GM19043 (cell line): ENCODE measurements around the gene LTBP1.

ENCODE experiments used
- ATAC-seq: cut with Tn5 transposase; IDR thresholded peaks from one replicate; pipeline ENCODE4 v1.9.1; 2021; ENCODE audit warnings: low read depth; ENCODE audit not compliant: unreplicated experiment

The LTBP1 gene

GRCh38 chr2:33321236-33321771 lies 374.6 kb downstream of the LTBP1 start:
- ATAC-seq: no peak

- no peak for ATAC-seq
These were observed 375.2 kb downstream of the LTBP1 start for GRCh38 chr2:33321876-33322483.

GRCh38 chr2:33322612-33323011 lies 375.9 kb downstream of the LTBP1 start:
- ATAC-seq: no peak

GRCh38 chr2:33323957-33324356 lies 377.2 kb downstream of the LTBP1 start:
- ATAC-seq: no peak

GRCh38 chr2:33326100-33326499 lies 379.3 kb downstream of the LTBP1 start:
- ATAC-seq: no peak

GRCh38 chr2:33333433-33333832 lies 386.7 kb downstream of the LTBP1 start:
- ATAC-seq: no peak

- ATAC-seq: no peak
These were observed 387.3 kb downstream of the LTBP1 start for GRCh38 chr2:33334083-33334482.

GRCh38 chr2:33335516-33335915 lies 388.8 kb downstream of the LTBP1 start:
- ATAC-seq: no peak

GRCh38 chr2:33336036-33336625 lies 389.4 kb downstream of the LTBP1 start:
- no peak for ATAC-seq

- no peak for ATAC-seq
These were observed 390.7 kb downstream of the LTBP1 start for GRCh38 chr2:33337385-33337960.

GRCh38 chr2:33337981-33338380 lies 391.2 kb downstream of the LTBP1 start:
- no peak for ATAC-seq

GRCh38 chr2:33339269-33339668 lies 392.5 kb downstream of the LTBP1 start:
- ATAC-seq: no peak

GRCh38 chr2:33340280-33340679 lies 393.5 kb downstream of the LTBP1 start:
- ATAC-seq: no peak

- ATAC-seq: no peak
These were observed 395.4 kb downstream of the LTBP1 start for GRCh38 chr2:33342171-33342570.

- no peak for ATAC-seq
These were observed 396.0 kb downstream of the LTBP1 start for GRCh38 chr2:33342705-33343104.

GRCh38 chr2:33343387-33343895 lies 396.7 kb downstream of the LTBP1 start:
- ATAC-seq: no peak

GRCh38 chr2:33344230-33344629 lies 397.5 kb downstream of the LTBP1 start:
- no peak for ATAC-seq

- ATAC-seq: no peak
These were observed 401.1 kb downstream of the LTBP1 start for GRCh38 chr2:33347856-33348255.

- ATAC-seq: no peak
These were observed 403.9 kb downstream of the LTBP1 start for GRCh38 chr2:33350632-33351031.

GRCh38 chr2:33351781-33352180 lies 405.0 kb downstream of the LTBP1 start:
- no peak for ATAC-seq

- ATAC-seq: no peak
These were observed 408.2 kb downstream of the LTBP1 start for GRCh38 chr2:33354981-33355380.

GRCh38 chr2:33358878-33359277 lies 412.1 kb downstream of the LTBP1 start:
- no peak for ATAC-seq
